Measurements from ENCODE around the gene RP2.

Gene RP2

DNA sequence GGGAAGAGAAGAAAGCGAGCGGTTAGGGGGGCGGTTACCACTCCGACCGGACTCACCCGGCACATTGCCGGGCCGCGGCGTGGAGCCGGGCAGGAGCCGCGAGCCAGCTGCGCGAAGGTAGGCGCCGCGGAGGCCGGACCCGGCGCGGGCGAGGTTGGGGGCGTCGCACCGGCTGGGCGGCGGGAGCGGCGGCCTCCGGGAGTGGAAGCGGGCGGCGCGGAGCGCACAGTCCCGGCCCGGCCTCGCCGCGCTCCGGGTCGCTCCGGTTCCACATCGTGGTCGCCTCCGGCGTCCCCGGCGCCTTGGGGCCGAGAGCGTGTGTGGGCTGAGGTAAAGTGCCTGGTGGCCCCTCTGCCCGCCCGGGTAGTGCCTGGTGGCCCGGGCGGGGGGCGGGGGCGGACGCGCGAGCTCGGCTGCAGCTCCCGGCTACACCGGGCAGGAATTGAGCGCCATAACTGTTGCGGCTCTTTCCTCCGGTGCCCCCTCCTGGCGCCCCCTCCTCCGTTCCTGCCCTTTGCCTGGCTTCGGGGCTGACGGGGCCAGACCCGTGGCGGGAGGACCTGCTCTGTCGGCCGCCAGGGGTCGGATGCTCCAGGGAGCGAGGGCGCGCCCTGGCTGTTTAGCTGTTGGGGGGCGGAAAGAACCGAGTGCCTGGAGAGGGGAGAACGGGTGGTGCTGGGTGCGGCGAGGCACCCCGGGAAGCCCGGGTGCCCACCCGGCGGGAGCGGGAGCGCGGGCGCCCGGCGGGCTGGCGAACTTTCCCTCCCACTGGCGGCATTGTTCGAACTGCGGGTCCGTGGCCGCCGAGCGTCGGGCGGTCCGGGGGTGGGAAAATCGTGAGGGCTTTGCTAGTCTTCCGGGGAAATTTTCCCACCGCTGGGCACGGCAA, 76.0 kb downstream of the RP2 start:
- TF ChIP-seq CTCF (IDR thresholded peaks at IDR 0.05; ENCODE audit: insufficient read depth, low read depth, low read length, missing control alignments): peak; percentile 59
- peak; percentile 66 for DNase-seq (ENCODE audit: low read depth)
- H3K4me3 ChIP-seq (ENCODE audit: low read depth, low read length): peak overlapping the region; percentile 71

GRCh38 chrX:46913667-46914066, 76.8 kb downstream of the RP2 start:
- peak overlapping the region; percentile 71 for H3K4me3 ChIP-seq (ENCODE audit: low read depth, low read length)
- TF ChIP-seq CTCF (IDR thresholded peaks at IDR 0.05; ENCODE audit: insufficient read depth, low read depth, low read length, missing control alignments): no peak
- DNase-seq (ENCODE audit: low read depth): peak; percentile 21

GRCh38 chrX:46916273-46916672, 79.4 kb downstream of the RP2 start:
- H3K4me3 ChIP-seq (ENCODE audit: low read depth, low read length): no peak overlapping the region
- no peak for TF ChIP-seq CTCF (IDR thresholded peaks at IDR 0.05; ENCODE audit: insufficient read depth, low read depth, low read length, missing control alignments)
- no peak for DNase-seq (ENCODE audit: low read depth)

DNA sequence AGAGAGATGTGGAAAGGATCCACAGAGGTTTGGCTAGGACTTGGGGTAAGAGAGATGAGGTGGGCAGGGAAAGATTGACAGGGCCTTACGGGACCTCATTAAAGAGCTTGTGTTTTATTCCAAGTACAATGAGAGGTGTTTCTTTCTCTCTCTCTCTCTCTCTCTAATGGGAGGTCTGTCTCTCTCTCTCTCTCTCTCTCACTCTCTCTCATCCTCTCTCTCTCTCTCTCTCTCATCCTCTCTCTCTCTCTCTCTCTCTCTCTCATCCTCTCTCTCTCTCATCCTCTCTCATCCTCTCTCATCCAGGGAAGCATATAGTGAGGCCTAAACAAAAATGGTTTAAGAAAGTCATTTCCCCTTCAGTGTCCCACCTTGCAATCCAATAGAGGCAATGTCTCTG, 80.8 kb downstream of the RP2 start:
- no peak for TF ChIP-seq CTCF (IDR thresholded peaks at IDR 0.05; ENCODE audit: insufficient read depth, low read depth, low read length, missing control alignments)
- no peak overlapping the region for H3K4me3 ChIP-seq (ENCODE audit: low read depth, low read length)
- no peak for DNase-seq (ENCODE audit: low read depth)

GRCh38 chrX:46918434-46918833, 81.6 kb downstream of the RP2 start:
- no peak for TF ChIP-seq CTCF (IDR thresholded peaks at IDR 0.05; ENCODE audit: insufficient read depth, low read depth, low read length, missing control alignments)
- DNase-seq (ENCODE audit: low read depth): no peak
- H3K4me3 ChIP-seq (ENCODE audit: low read depth, low read length): no peak overlapping the region

DNA sequence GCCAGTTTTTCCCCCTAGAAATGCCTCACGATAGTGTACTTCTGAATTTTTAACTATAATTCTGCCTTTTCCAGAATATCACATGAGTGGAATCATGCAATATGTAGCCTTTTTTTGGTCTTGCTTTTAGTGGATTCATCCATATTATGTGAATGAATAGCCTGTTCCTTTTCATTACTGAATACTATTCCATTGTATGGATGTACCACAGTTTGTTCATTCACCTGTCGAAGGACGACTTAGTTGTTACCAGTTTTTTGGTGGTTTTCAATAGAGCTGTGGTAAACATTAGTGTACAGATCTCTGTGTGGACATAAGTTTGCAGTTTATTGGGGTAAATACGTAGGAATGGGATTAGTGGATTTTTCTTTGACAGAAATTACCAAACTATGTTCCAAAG, 83.4 kb downstream of the RP2 start:
- no peak overlapping the region for H3K4me3 ChIP-seq (ENCODE audit: low read depth, low read length)
- TF ChIP-seq CTCF (IDR thresholded peaks at IDR 0.05; ENCODE audit: insufficient read depth, low read depth, low read length, missing control alignments): no peak
- no peak for DNase-seq (ENCODE audit: low read depth)

GRCh38 chrX:46922611-46923010, 85.8 kb downstream of the RP2 start:
- H3K4me3 ChIP-seq (ENCODE audit: low read depth, low read length): no peak overlapping the region
- TF ChIP-seq CTCF (IDR thresholded peaks at IDR 0.05; ENCODE audit: insufficient read depth, low read depth, low read length, missing control alignments): no peak
- no peak for DNase-seq (ENCODE audit: low read depth)

Data from GM12865 (cell line).